GM06990 (cell line): ENCODE measurements around the gene MYMX.

Experiments used
- DNase-seq: peaks from one replicate; pipeline ENCODE4 v3.0.0-alpha.2; 2011; ENCODE audit not compliant: insufficient read length; ENCODE audit errors: extremely low read depth
- H3K27me3 ChIP-seq: replicated peaks from 2 replicates; pipeline ENCODE4 v1.6.0; 2011; ENCODE audit warnings: low read length; ENCODE audit not compliant: control insufficient read depth, insufficient read depth
- H3K36me3 ChIP-seq: 2 replicates; pipeline ENCODE4 v1.5.1; 2011; ENCODE audit warnings: low read length; ENCODE audit not compliant: control insufficient read depth, insufficient read depth
- H3K4me3 ChIP-seq: replicated peaks from 2 replicates; pipeline ENCODE4 v1.5.1; 2011; ENCODE audit warnings: low read depth, mild to moderate bottlenecking, control low read depth, low read length
- CTCF ChIP-seq: IDR thresholded peaks from 2 replicates; pipeline ENCODE4 v1.5.1; 2011; ENCODE audit warnings: low read length, control low read depth, mild to moderate bottlenecking, inconsistent platforms; ENCODE audit not compliant: insufficient read depth, poor library complexity, severe bottlenecking

The MYMX gene

GRCh38 chr6:44199883-44200282 lies 16.8 kb upstream of the MYMX start:
- no peaks in the 10 kb centered on the region for H3K36me3 ChIP-seq
- no peak overlapping the region for H3K4me3 ChIP-seq
- no peak for TF ChIP-seq CTCF
- no peaks in the 10 kb centered on the region for H3K27me3 ChIP-seq
- no peak for DNase-seq

- Histone ChIP-seq H3K36me3 (no peaks in the 10 kb centered on the region), H3K4me3 (no peak overlapping the region), H3K27me3 (no peaks in the 10 kb centered on the region)
- TF ChIP-seq CTCF: no peak
- DNase-seq: no peak
Measured at GRCh38 chr6:44201200-44201599, 15.5 kb upstream of the MYMX start.

- no peak for DNase-seq
- no peak for TF ChIP-seq CTCF
- Histone ChIP-seq H3K36me3 (no peaks in the 10 kb centered on the region), H3K4me3 (no peak overlapping the region), H3K27me3 (no peaks in the 10 kb centered on the region)
Measured at GRCh38 chr6:44201638-44202303, 15.0 kb upstream of the MYMX start.

- Histone ChIP-seq H3K36me3 (no peaks in the 10 kb centered on the region), H3K27me3 (no peaks in the 10 kb centered on the region), H3K4me3 (no peak overlapping the region)
- no peak for TF ChIP-seq CTCF
- no peak for DNase-seq
Measured at GRCh38 chr6:44202332-44202971, 14.3 kb upstream of the MYMX start.

- TF ChIP-seq CTCF: no peak
- Histone ChIP-seq H3K4me3 (no peak overlapping the region), H3K27me3 (no peaks in the 10 kb centered on the region), H3K36me3 (no peaks in the 10 kb centered on the region)
- no peak for DNase-seq
Measured at GRCh38 chr6:44202972-44203750, 13.6 kb upstream of the MYMX start.
